Cardiac muscle cell (in vitro differentiated cells and primary cell): Measurements from ENCODE around the gene KIF26A. TPM values are rescaled to one million over a fixed set of nuclear protein-coding genes. Genes with fewer than 3 reads are reported as not detected.

Source experiments
- DNase-seq, 2 donors: peaks; one replicate each; pipeline versions ENCODE4 v3.0.0 to v3.0.0-alpha.2; 2010 to 2017; ENCODE audit warnings: low read depth in 1 of 2, low spot score in 1 of 2
- H3K27ac ChIP-seq: fragments of 200-600 bp; sonication (generic); 2 replicates; pipeline ENCODE4 v1.5.1; 2016
- H3K27me3 ChIP-seq: fragments of 200-600 bp; sonication (generic); 2 replicates; pipeline ENCODE4 v1.6.0; 2016; ENCODE audit warnings: control low read depth
- H3K36me3 ChIP-seq: fragments of 200-600 bp; sonication (generic); 2 replicates; pipeline ENCODE4 v1.5.1; 2016; ENCODE audit warnings: control low read depth
- H3K4me1 ChIP-seq: fragments of 200-600 bp; sonication (generic); 2 replicates; pipeline ENCODE4 v1.8.1; 2017; ENCODE audit warnings: low read depth, mild to moderate bottlenecking, mixed run types
- H3K4me3 ChIP-seq: fragments of 200-600 bp; sonication (generic); 2 replicates; pipeline ENCODE4 v1.5.1; 2016; ENCODE audit warnings: mild to moderate bottlenecking
- H3K9me3 ChIP-seq: fragments of 200-600 bp; sonication (generic); 2 replicates; pipeline ENCODE4 v1.5.1; 2017; ENCODE audit warnings: low read depth, mild to moderate bottlenecking, control low read depth
- polyA plus RNA-seq: library from polyadenylated mRNA; unstranded; fragments of >200 nt; fragmentation: Nextera tagmentation; extraction: Ambion mirVana; gene quantifications from 2 replicates; pipeline ENCODE4 v1.2.1, GENCODE V29; 2016
- total RNA-seq: library from RNA; depleted of rRNA; stranded (reverse); fragments of >200 nt; gene quantifications from 2 replicates; pipeline ENCODE4 v1.2.3, GENCODE V29; 2016
- TF ChIP-seq, protein P1 (sequence below): IDR thresholded peaks from 2 replicates; pipeline ENCODE4 v1.5.1; 2012; ENCODE audit warnings: low read depth, mild to moderate bottlenecking, low read length

Gene KIF26A
- total and polyA plus RNA-seq, 2 experiments from 2014 or later: 9.9 to 74.9 TPM

DNA sequence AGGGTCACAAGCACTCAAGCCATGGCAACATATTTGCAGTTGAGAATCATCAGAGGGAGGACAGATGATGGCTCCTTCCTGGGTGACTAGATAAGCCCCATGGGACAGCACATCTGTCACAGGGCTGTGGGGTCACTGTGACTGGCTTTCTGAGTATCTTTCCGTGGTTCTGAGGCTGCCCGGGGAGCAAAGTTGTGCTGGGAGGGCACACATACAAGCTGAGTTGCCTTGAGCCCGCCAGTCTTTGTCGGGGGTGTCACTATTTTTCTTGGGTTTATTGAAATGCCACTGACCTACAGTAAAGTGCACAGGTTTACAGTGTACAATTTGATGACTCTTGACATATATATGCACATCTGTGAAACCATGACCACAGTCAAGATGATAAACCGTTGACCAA is 17.2 kb upstream of the KIF26A start:
- Histone ChIP-seq H3K27me3 (peaks cover 51% of the 10 kb centered on the region), H3K36me3 (no peaks in the 10 kb centered on the region), H3K4me1 (no peaks in the 10 kb centered on the region), H3K4me3 (no peak overlapping the region), H3K9me3 (no peaks in the 10 kb centered on the region), H3K27ac (no peak overlapping the region)
- TF ChIP-seq, protein P1, sequence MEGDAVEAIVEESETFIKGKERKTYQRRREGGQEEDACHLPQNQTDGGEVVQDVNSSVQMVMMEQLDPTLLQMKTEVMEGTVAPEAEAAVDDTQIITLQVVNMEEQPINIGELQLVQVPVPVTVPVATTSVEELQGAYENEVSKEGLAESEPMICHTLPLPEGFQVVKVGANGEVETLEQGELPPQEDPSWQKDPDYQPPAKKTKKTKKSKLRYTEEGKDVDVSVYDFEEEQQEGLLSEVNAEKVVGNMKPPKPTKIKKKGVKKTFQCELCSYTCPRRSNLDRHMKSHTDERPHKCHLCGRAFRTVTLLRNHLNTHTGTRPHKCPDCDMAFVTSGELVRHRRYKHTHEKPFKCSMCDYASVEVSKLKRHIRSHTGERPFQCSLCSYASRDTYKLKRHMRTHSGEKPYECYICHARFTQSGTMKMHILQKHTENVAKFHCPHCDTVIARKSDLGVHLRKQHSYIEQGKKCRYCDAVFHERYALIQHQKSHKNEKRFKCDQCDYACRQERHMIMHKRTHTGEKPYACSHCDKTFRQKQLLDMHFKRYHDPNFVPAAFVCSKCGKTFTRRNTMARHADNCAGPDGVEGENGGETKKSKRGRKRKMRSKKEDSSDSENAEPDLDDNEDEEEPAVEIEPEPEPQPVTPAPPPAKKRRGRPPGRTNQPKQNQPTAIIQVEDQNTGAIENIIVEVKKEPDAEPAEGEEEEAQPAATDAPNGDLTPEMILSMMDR: no peak
- no peak for DNase-seq

DNA sequence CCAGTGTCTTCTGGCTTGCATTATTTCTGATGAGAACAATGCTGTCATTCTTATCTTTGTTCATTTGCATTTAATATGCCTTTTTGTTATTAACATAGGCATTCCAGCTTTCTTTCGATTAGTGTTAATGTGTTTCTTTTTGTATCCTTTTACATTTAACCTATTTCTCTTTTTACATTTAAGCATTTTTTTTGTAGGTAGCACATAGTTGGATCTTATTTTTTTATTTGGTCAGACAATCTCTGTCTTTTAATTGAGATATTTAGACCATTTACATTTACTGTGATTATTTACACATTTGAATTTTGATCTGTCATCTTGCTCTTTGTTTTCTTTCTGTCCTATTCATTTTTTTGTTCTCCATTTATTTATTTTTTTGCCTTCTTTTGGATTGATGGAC is 14.5 kb upstream of the KIF26A start:
- TF ChIP-seq, protein P1: no peak
- H3K4me1 ChIP-seq: no peaks in the 10 kb centered on the region
- H3K36me3 ChIP-seq: no peaks in the 10 kb centered on the region
- no peak overlapping the region for H3K27ac ChIP-seq
- H3K27me3 ChIP-seq: peaks cover 23% of the 10 kb centered on the region
- no peak overlapping the region for H3K4me3 ChIP-seq
- no peak for DNase-seq
- no peaks in the 10 kb centered on the region for H3K9me3 ChIP-seq

DNA sequence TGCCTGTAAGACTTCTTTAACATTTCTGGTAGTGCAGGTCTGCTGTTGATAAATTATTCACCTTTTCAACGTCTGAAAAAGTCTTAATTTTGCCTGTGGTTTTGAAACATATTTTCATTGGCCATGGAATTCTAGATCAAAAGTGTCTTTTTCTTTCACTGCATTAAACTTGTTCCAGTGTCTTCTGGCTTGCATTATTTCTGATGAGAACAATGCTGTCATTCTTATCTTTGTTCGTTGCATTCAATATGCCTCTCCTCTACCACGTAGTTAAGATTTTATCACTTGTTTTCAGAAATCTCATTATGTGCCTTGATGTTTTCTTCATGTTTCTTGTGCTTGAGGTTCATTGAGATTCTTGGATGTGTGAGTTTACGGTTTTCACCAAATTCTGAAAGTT is 13.4 kb upstream of the KIF26A start:
- TF ChIP-seq, protein P1: no peak
- no peak for DNase-seq
- Histone ChIP-seq H3K27me3 (peaks cover 12% of the 10 kb centered on the region), H3K27ac (no peak overlapping the region), H3K9me3 (no peaks in the 10 kb centered on the region), H3K4me1 (no peaks in the 10 kb centered on the region), H3K36me3 (no peaks in the 10 kb centered on the region), H3K4me3 (no peak overlapping the region)

DNA sequence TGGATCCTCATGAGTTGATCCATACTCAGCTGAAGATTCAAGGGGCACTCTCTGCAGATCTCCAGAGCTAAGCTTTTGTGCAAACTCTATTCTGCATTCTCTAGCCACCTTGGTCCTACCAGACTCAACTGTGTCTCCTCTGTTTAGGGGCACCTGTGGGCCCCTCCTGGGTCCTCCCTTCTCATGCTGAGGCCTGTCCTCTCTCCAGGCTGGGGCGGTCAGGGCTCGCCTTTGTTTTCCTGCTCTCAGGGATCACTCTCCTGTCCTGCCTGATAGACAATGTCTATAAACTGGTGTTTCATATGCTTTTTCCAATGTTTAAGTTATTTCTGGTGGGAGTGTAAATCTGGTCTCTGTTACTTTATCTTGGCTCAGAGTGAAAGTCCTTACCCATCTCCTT is 11.6 kb upstream of the KIF26A start:
- peaks cover 5% of the 10 kb centered on the region for H3K27me3 ChIP-seq
- TF ChIP-seq, protein P1: no peak
- no peak for DNase-seq
- no peaks in the 10 kb centered on the region for H3K36me3 ChIP-seq
- no peaks in the 10 kb centered on the region for H3K4me1 ChIP-seq
- no peak overlapping the region for H3K27ac ChIP-seq
- H3K4me3 ChIP-seq: no peak overlapping the region
- H3K9me3 ChIP-seq: no peaks in the 10 kb centered on the region

DNA sequence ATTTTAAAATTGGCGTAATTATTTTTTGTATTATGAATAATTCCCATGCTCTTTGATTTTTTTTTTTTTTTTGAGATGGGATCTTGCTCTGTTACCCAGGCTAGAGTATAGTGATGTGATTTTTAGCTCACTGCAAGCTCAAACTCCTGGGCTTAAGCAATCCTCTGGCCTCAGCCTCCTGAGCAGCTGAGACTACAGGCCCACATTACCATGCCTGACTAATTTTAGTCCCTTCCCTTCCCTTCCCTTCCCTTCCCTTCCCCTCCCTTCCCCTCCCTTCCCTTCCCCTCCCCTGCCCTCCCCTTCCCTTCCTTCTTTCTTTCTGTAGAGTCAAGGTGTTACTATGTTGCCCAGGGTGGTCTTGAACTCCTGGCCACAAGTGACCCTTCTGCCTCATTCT is 9.4 kb upstream of the KIF26A start:
- no peak for DNase-seq
- Histone ChIP-seq H3K4me1 (no peaks in the 10 kb centered on the region), H3K4me3 (no peak overlapping the region), H3K36me3 (no peaks in the 10 kb centered on the region), H3K27me3 (peaks cover 13% of the 10 kb centered on the region), H3K27ac (no peak overlapping the region), H3K9me3 (no peaks in the 10 kb centered on the region)
- TF ChIP-seq, protein P1: no peak

DNA sequence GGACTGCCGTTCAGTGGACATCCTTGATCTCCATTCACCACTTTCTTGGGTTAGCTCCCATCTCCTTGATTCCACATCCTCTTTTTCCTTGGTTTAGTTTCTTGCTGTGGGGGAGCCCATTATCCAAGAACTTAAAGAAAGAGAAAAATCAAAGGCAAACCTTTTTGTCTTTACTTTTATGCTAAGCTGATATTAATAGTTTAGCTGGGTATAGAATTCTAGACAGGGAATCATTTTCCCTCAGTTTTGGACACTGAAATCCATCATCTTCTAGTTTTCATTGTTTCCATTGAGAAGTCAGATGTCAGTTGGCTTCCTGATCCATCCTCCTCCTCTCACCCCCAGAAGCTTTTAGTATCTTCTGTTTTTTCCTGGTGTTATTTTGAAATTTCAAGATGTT is 8.8 kb upstream of the KIF26A start:
- no peak overlapping the region for H3K4me3 ChIP-seq
- DNase-seq: no peak
- H3K9me3 ChIP-seq: no peaks in the 10 kb centered on the region
- peaks cover 18% of the 10 kb centered on the region for H3K27me3 ChIP-seq
- H3K27ac ChIP-seq: no peak overlapping the region
- TF ChIP-seq, protein P1: no peak
- H3K4me1 ChIP-seq: no peaks in the 10 kb centered on the region
- H3K36me3 ChIP-seq: no peaks in the 10 kb centered on the region
